HCT116 (cell line): Measurements from ENCODE around the gene FAM185A. TPM values are rescaled to one million over a fixed set of nuclear protein-coding genes. Genes with fewer than 3 reads are reported as not detected.

Source experiments
- ATAC-seq: fragments of 200-7000 bp; cut with Tn5 transposase; 2 replicates; pipeline ENCODE4 v1.9.1; 2020; ENCODE audit warnings: mild to moderate bottlenecking, moderate library complexity
- BruUV-seq: library from RNA; stranded (reverse); fragments of 400-500 nt; replicated peaks from 2 replicates; lab custom pipeline; 2021; lab: Mats Ljungman, UMichigan
- CTCF ChIA-PET: fragments of 300-600 bp; sonication (Branson Sonifier 250); formaldehyde crosslinking; loops from one replicate; lab custom pipeline; 2021; ENCODE audit warnings: antibody characterized with exemption; lab: Charles Lee
- POLR2A ChIA-PET: fragments of 300-600, 350-600 bp; sonication (Branson Sonifier 250); formaldehyde crosslinking; loops from one replicate; lab custom pipeline; 2021; ENCODE audit warnings: antibody characterized with exemption; lab: Charles Lee
- RAD21 ChIA-PET, 2 experiments: fragments of 300-600 bp; sonication (Branson Sonifier 250); formaldehyde crosslinking; loops; one replicate each; lab custom pipeline; 2023; ENCODE audit warnings: low total read pairs in 2 of 2; ENCODE audit not compliant: uncharacterized antibody in 2 of 2, unreplicated experiment in 2 of 2, low non-redundant PET in 1 of 2; lab: Charles Lee
- DNase-seq: peaks from one replicate; pipeline ENCODE4 v3.0.0-alpha.2; 2010; ENCODE audit warnings: low read depth, low spot score
- H2AFZ ChIP-seq: fragments of 200-600 bp; shearing (Covaris generic), sonication (generic); 2 replicates; pipeline ENCODE4 v1.6.1; 2017; ENCODE audit warnings: low read depth, mixed run types, mixed read lengths, antibody characterized with exemption, low read length; ENCODE audit not compliant: poor library complexity, severe bottlenecking
- H3K27ac ChIP-seq: 2 replicates; pipeline ENCODE4 v1.5.1; 2012; ENCODE audit warnings: low read depth, low read length
- H3K27me3 ChIP-seq: fragments of 200-600 bp; sonication (generic); 2 replicates; pipeline ENCODE4 v1.6.1; 2016; ENCODE audit warnings: mixed run types, low read length, mixed read lengths; ENCODE audit not compliant: insufficient read depth
- H3K36me3 ChIP-seq, 2 experiments: fragments of 200-500 bp in 1 of 2; fragments of 200-600 bp in 1 of 2; sonication (Bioruptor generic) in 1 of 2; sonication (generic) in 1 of 2; 2 replicates each; pipeline versions ENCODE4 v1.5.1 to v1.6.1; 2014 to 2016; ENCODE audit warnings: low read length in 2 of 2, inconsistent platforms in 1 of 2, mixed read lengths in 1 of 2, mixed run types in 1 of 2; ENCODE audit not compliant: insufficient read depth in 2 of 2, control insufficient read depth in 1 of 2
- H3K4me1 ChIP-seq, 2 experiments: fragments of 200-600 bp in 1 of 2; sonication (generic) in 1 of 2; 2 replicates each; pipeline versions ENCODE4 v1.5.1 to v1.6.1; 2012 to 2017; ENCODE audit warnings: low read length in 2 of 2, inconsistent platforms in 1 of 2, mild to moderate bottlenecking in 1 of 2, mixed read lengths in 1 of 2, mixed run types in 1 of 2, moderate library complexity in 1 of 2; ENCODE audit not compliant: insufficient read depth in 2 of 2, control insufficient read depth in 1 of 2
- H3K4me2 ChIP-seq: fragments of 200-600 bp; sonication (generic); 2 replicates; pipeline ENCODE4 v1.6.1; 2017; ENCODE audit warnings: mixed run types, low read length, mixed read lengths
- H3K4me3 ChIP-seq, 2 experiments: fragments of 200-600 bp in 1 of 2; sonication (generic) in 1 of 2; replicated peaks in 1 of 2; 2 replicates each; pipeline ENCODE4 v1.5.1; 2011 to 2016; ENCODE audit warnings: low read length in 2 of 2, control low read depth in 1 of 2, low read depth in 1 of 2, mild to moderate bottlenecking in 1 of 2, mixed read lengths in 1 of 2, mixed run types in 1 of 2
- H3K79me2 ChIP-seq: fragments of 200-600 bp; sonication (generic); 2 replicates; pipeline ENCODE4 v1.6.1; 2017; ENCODE audit warnings: mild to moderate bottlenecking, mixed run types, low read length, moderate library complexity, mixed read lengths; ENCODE audit not compliant: insufficient read depth
- H3K9ac ChIP-seq: fragments of 200-600 bp; sonication (generic); 2 replicates; pipeline ENCODE4 v1.6.1; 2016; ENCODE audit warnings: low read length, mixed read lengths
- H3K9me2 ChIP-seq: fragments of 200-600 bp; sonication (generic), shearing (Covaris generic); 2 replicates; pipeline ENCODE4 v1.6.1; 2017; ENCODE audit warnings: mixed run types, mild to moderate bottlenecking, moderate library complexity; ENCODE audit not compliant: insufficient read depth
- H3K9me3 ChIP-seq, 2 experiments: fragments of 200-500 bp in 1 of 2; fragments of 200-600 bp in 1 of 2; sonication (Bioruptor generic) in 1 of 2; sonication (generic) in 1 of 2; 2 replicates each; pipeline ENCODE4 v1.6.1; 2014 to 2017; ENCODE audit warnings: low read length in 2 of 2, mixed read lengths in 2 of 2, inconsistent platforms in 1 of 2, low read depth in 1 of 2, mild to moderate bottlenecking in 1 of 2, mixed run types in 1 of 2, moderate library complexity in 1 of 2; ENCODE audit not compliant: control insufficient read depth in 1 of 2, insufficient read depth in 1 of 2
- H4K20me1 ChIP-seq: fragments of 200-600 bp; sonication (generic), shearing (Covaris generic); 2 replicates; pipeline ENCODE4 v1.6.1; 2017; ENCODE audit warnings: mixed run types, mild to moderate bottlenecking, moderate library complexity; ENCODE audit not compliant: insufficient read depth
- CTCF ChIP-seq, 3 experiments: fragments of 200-600 bp in 1 of 3; sonication (generic) in 1 of 3; IDR thresholded peaks in 2 of 3; conservative IDR thresholded peaks in 1 of 3; 2 replicates each; pipeline ENCODE4 v1.5.1; 2012 to 2017; ENCODE audit warnings: low read depth in 2 of 3, low read length in 2 of 3, antibody characterized with exemption in 1 of 3, borderline replicate concordance in 1 of 3, control low read depth in 1 of 3, mild to moderate bottlenecking in 1 of 3, mixed read lengths in 1 of 3, mixed run types in 1 of 3, moderate library complexity in 1 of 3; ENCODE audit not compliant: insufficient read depth in 1 of 3
- FOSL1 ChIP-seq: IDR thresholded peaks from 2 replicates; pipeline ENCODE4 v1.6.1; 2012; ENCODE audit warnings: low read depth
- POLR2AphosphoS5 ChIP-seq: IDR thresholded peaks from 2 replicates; pipeline ENCODE4 v1.6.1; 2011; ENCODE audit warnings: mild to moderate bottlenecking, low read depth, low read length, moderate library complexity
- REST ChIP-seq: IDR thresholded peaks from 2 replicates; pipeline ENCODE4 v1.6.1; 2012; ENCODE audit warnings: low read depth
- SRF ChIP-seq: IDR thresholded peaks from 2 replicates; pipeline ENCODE4 v1.6.1; 2012; ENCODE audit warnings: low read depth
- intact Hi-C: fragments of 100-400 bp; cut with micrococcal nuclease; formaldehyde crosslinking; loops from 2 replicates; pipeline ENCODE4 v1.10.0; 2022
- total RNA-seq: library from RNA; stranded (reverse); gene quantifications from one replicate; pipeline ENCODE4 v1.2.1, GENCODE V29; 2021; ENCODE audit not compliant: unreplicated experiment

Gene FAM185A
- total RNA-seq, 1 experiment from 2014 or later: 8.0 TPM

GRCh38 chr7:102813191-102814024 lies 64.6 kb downstream of the FAM185A start (continued):
- TF ChIP-seq CTCF (IDR thresholded peaks at IDR 0.05 in 2 of 3, conservative IDR thresholded peaks at IDR 0.05 in 1 of 3; ENCODE audit: borderline replicate concordance in 1 of 3, insufficient read depth in 1 of 3, low read depth in 2 of 3, low read length in 2 of 3) (no peak), SRF (no peak), REST (no peak)

GRCh38 chr7:102814025-102814471 lies 65.2 kb downstream of the FAM185A start:
- DNase-seq (no peak), ATAC-seq (no peak)
- Histone ChIP-seq H4K20me1 (no peaks in the 10 kb centered on the region), H3K9ac (no peak overlapping the region), H3K4me1 (0 out of 4 replicates have a peak, but pooled peaks cover 0 to 3% of the 10 kb centered on the region in 2 experiments), H3K4me3 (no peak overlapping the region), H3K4me2 (no peak overlapping the region), H3K36me3 (no peaks in the 10 kb centered on the region), H3K27ac (no peak overlapping the region), H3K27me3 (no peaks in the 10 kb centered on the region), H3K9me3 (no peaks in the 10 kb centered on the region), H3K9me2 (no peaks in the 10 kb centered on the region), H2AFZ (no peak overlapping the region), H3K79me2 (no peaks in the 10 kb centered on the region)
- TF ChIP-seq FOSL1 (0 out of 2 replicates have a peak, but pooled peaks have one; percentile 18), POLR2AphosphoS5 (no peak)
- RAD21 ChIA-PET: no interaction called here
- CTCF ChIA-PET: no interaction called here
- no TSS peak for BruUV-seq
- intact Hi-C loops: no loop called here
- POLR2A ChIA-PET: no interaction called here
